HEK293 (cell line): ENCODE data around the gene GLO1.

ENCODE experiments used
- ZNF112 ChIP-seq: fragments of 450-650 bp; formaldehyde crosslinking; IDR thresholded peaks from 2 replicates; pipeline ENCODE4 v1.5.0; 2017; ENCODE audit warnings: missing biosample characterization, missing genetic modification characterization
- ZNF133 ChIP-seq: fragments of 450-650 bp; formaldehyde crosslinking; IDR thresholded peaks from 2 replicates; pipeline ENCODE4 v1.5.1; 2016; ENCODE audit warnings: missing biosample characterization, missing genetic modification characterization
- ZNF138 ChIP-seq: fragments of 450-650 bp; formaldehyde crosslinking; IDR thresholded peaks from 2 replicates; pipeline ENCODE4 v1.5.1; 2016; ENCODE audit warnings: missing biosample characterization, missing genetic modification characterization, borderline replicate concordance
- ZNF266 ChIP-seq: fragments of 450-650 bp; formaldehyde crosslinking; IDR thresholded peaks from 2 replicates; pipeline ENCODE4 v1.5.1; 2016; ENCODE audit warnings: missing biosample characterization, missing genetic modification characterization, low read depth
- ZNF416 ChIP-seq: fragments of 450-650 bp; formaldehyde crosslinking; IDR thresholded peaks from 2 replicates; pipeline ENCODE4 v1.5.1; 2016; ENCODE audit warnings: missing biosample characterization, missing genetic modification characterization
- ZNF600 ChIP-seq: fragments of 450-650 bp; formaldehyde crosslinking; IDR thresholded peaks from 2 replicates; pipeline ENCODE4 v1.5.1; 2016; ENCODE audit warnings: missing biosample characterization, missing genetic modification characterization
- TF ChIP-seq, protein P1 (sequence below): fragments of 450-650 bp; formaldehyde crosslinking; IDR thresholded peaks from 2 replicates; pipeline ENCODE4 v1.5.1; 2016; ENCODE audit warnings: missing biosample characterization, missing genetic modification characterization

DNA sequence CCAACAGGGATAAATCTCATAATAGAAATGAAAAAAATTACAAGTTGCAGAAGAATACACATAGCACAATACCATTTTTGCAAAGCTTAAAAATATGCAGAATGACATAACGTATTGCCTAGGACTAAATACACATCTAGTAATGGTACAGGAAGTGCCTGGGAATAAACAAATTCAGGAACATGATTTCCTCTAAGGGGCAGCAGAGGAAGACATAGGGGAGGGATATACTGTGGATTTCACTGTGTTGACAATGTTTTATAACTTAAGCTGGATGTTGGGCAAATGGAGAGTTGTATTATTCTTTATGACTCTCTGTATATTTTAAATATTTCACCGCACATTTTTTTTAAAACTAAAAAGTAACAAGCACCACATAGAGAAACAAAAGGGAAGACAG, 5.6 kb upstream of the GLO1 start:
- no peak for TF ChIP-seq ZNF138 (tag by site-specific recombination)
- TF ChIP-seq ZNF416 (tag by site-specific recombination): no peak
- TF ChIP-seq ZNF266: no peak
- TF ChIP-seq, protein P1, sequence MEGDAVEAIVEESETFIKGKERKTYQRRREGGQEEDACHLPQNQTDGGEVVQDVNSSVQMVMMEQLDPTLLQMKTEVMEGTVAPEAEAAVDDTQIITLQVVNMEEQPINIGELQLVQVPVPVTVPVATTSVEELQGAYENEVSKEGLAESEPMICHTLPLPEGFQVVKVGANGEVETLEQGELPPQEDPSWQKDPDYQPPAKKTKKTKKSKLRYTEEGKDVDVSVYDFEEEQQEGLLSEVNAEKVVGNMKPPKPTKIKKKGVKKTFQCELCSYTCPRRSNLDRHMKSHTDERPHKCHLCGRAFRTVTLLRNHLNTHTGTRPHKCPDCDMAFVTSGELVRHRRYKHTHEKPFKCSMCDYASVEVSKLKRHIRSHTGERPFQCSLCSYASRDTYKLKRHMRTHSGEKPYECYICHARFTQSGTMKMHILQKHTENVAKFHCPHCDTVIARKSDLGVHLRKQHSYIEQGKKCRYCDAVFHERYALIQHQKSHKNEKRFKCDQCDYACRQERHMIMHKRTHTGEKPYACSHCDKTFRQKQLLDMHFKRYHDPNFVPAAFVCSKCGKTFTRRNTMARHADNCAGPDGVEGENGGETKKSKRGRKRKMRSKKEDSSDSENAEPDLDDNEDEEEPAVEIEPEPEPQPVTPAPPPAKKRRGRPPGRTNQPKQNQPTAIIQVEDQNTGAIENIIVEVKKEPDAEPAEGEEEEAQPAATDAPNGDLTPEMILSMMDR (tag by site-specific recombination): no peak
- no peak for TF ChIP-seq ZNF112 (tag by site-specific recombination)
- no peak for TF ChIP-seq ZNF133 (tag by site-specific recombination)
- TF ChIP-seq ZNF600: no peak
